ENCODE measurements around the gene MARCKSL1.

- no peak for TF ChIP-seq POLR2A (IDR thresholded peaks at IDR 0.05)
- TF ChIP-seq CTCF (IDR thresholded peaks at IDR 0.05) = no peak
Measured at GRCh38 chr1:32341186-32341757, 5.2 kb upstream of the MARCKSL1 start.
